ENCODE measurements around the gene APOF.
A peak's percentile ranks its signal among the peaks of the same experiment; 100 is the strongest.
"Not testable (repeated sequence)": the region's sequence is repeated elsewhere in the genome, so short reads cannot be mapped to it uniquely, and the experiment has no call there.

The APOF gene

GRCh38 chr12:56366948-56367347 lies 4.3 kb upstream of the APOF start:
- no peak for DNase-seq

- DNase-seq, result no peak
Observed at GRCh38 chr12:56361487-56362129, 1.0 kb downstream of the APOF start.

- DNase-seq, result peak; percentile 98 to 100
Observed at GRCh38 chr12:56359851-56360767, 2.5 kb downstream of the APOF start, which contains the start of gene STAT2. Gene STAT2 (minus strand): TSS chr12:56360107. CDS start chr12:56356571, 3,536 bp downstream.

GRCh38 chr12:56358836-56359532 lies 3.7 kb downstream of the APOF start:
- DNase-seq, result peak; percentile 20 to 87

GRCh38 chr12:56351325-56351724 lies 11.3 kb downstream of the APOF start:
- no peak for DNase-seq

GRCh38 chr12:56350662-56351061 lies 12.0 kb downstream of the APOF start:
- DNase-seq, result no peak

GRCh38 chr12:56348776-56349175 lies 13.9 kb downstream of the APOF start:
- no peak for DNase-seq

GRCh38 chr12:56347255-56347654 lies 15.4 kb downstream of the APOF start:
- not testable (repeated sequence) for DNase-seq

- no peak for DNase-seq
Observed at GRCh38 chr12:56346675-56347074, 16.0 kb downstream of the APOF start.

GRCh38 chr12:56342290-56342689 lies 20.4 kb downstream of the APOF start:
- not testable (repeated sequence) for DNase-seq

GRCh38 chr12:56341616-56342015 lies 21.0 kb downstream of the APOF start:
- DNase-seq, result no peak

GRCh38 chr12:56339158-56339422 lies 23.6 kb downstream of the APOF start:
- DNase-seq, result no peak

- DNase-seq, result no peak
Observed at GRCh38 chr12:56338308-56339157, 24.1 kb downstream of the APOF start, which contains the start of gene IL23A. Gene IL23A (plus strand): TSS chr12:56338884. CDS start chr12:56339045, 161 bp downstream.

GRCh38 chr12:56337753-56338251 lies 24.9 kb downstream of the APOF start:
- no peak for DNase-seq

GRCh38 chr12:56336361-56337167 lies 26.1 kb downstream of the APOF start:
- DNase-seq, result peak in 1 of 2 donors; percentile 9

- not testable (repeated sequence) for DNase-seq
Observed at GRCh38 chr12:56335527-56335926, 27.1 kb downstream of the APOF start.

- DNase-seq, result no peak
Observed at GRCh38 chr12:56334490-56334793, 28.2 kb downstream of the APOF start.

- peak; percentile 89 to 95 for DNase-seq
Observed at GRCh38 chr12:56333679-56334489, 28.8 kb downstream of the APOF start, which contains the start of gene PAN2. Gene PAN2 (minus strand): TSS chr12:56334000. CDS start chr12:56333094, 906 bp downstream.

GRCh38 chr12:56333197-56333678 lies 29.4 kb downstream of the APOF start:
- DNase-seq, result no peak

- no peak for DNase-seq
Observed at GRCh38 chr12:56332512-56333196, 30.0 kb downstream of the APOF start.

Measured in hippocampal formation (tissue), 2 donors.